Measurements from ENCODE around the gene COX5B. TPM values are rescaled to one million over a fixed set of nuclear protein-coding genes. Genes with fewer than 3 reads are reported as not detected.

The COX5B gene
- total and polyA plus RNA-seq, 3 donors from 2014 or later: 233 to 344 (median 317) TPM

DNA sequence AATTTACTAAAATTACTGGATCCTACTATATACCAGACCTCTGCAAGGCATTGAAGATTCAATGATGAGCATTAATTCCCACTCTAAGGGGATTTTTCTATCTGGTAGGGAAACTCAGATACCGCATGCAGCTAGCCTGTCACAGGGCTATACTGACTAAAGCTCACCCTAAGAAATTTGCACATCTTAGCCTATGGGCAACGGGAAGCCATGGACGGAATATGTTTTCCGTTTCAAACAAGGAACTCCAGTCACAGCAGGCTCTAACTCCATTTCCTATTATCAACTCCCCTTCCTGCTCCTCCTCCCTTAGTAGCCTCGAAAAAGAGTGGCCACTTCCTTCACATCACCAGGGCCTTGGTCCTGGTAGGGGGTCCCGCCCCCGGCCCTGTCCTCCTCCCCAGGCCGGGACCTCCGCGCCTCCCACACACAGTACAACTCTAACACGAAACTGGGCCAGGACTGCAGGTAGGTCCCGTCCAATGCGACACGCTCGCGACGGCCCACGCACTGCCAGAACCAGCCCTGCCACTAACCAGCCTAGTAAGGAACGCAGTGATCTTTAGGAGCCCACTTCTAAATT lies 659 bp upstream of the COX5B start:
- Histone ChIP-seq H3K4me3 (peak overlapping the region; percentile 82 to 96), H3K9me3 (no peaks in the 10 kb centered on the region), H3K27me3 (no peaks in the 10 kb centered on the region), H3K27ac (peak overlapping the region; percentile 87 to 94), H3K36me3 (ENCODE audit: low read depth, missing control alignments) (no peaks in the 10 kb centered on the region), H3K4me1 (peaks cover 6% of the 10 kb centered on the region)
- DNase-seq: no peak
- intact Hi-C loops (cut with DNase I; ENCODE audit: low total_unique reads): no loop called here
- TF ChIP-seq, protein P1, sequence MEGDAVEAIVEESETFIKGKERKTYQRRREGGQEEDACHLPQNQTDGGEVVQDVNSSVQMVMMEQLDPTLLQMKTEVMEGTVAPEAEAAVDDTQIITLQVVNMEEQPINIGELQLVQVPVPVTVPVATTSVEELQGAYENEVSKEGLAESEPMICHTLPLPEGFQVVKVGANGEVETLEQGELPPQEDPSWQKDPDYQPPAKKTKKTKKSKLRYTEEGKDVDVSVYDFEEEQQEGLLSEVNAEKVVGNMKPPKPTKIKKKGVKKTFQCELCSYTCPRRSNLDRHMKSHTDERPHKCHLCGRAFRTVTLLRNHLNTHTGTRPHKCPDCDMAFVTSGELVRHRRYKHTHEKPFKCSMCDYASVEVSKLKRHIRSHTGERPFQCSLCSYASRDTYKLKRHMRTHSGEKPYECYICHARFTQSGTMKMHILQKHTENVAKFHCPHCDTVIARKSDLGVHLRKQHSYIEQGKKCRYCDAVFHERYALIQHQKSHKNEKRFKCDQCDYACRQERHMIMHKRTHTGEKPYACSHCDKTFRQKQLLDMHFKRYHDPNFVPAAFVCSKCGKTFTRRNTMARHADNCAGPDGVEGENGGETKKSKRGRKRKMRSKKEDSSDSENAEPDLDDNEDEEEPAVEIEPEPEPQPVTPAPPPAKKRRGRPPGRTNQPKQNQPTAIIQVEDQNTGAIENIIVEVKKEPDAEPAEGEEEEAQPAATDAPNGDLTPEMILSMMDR (IDR thresholded peaks at IDR 0.05): no peak
- TF ChIP-seq POLR2A (IDR thresholded peaks at IDR 0.05): no peak
- WGBS, 2 donors: 6 to 7% methylated on average over 18 to 19 of the region's 19 CpGs

DNA sequence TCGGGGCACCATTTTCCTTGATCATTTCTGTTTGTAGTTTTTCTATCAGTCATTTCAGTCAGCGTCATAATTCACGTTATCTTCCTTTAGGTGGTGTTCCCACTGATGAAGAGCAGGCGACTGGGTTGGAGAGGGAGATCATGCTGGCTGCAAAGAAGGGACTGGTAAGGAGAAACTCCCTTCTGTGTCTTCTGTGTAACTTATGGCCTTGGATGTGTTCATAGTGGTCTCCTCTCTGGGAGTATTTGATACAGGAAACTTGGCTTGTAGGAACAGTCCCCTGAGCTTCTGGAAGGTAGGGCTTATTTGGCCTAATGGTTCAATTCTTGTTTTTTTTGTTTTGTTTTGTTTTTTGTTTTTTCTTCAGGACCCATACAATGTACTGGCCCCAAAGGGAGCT lies 1.1 kb downstream of the COX5B start:
- 37 to 67% methylated on average over 4 of the region's 4 CpGs for WGBS, 2 donors
- DNase-seq: no peak
- TF ChIP-seq POLR2A (IDR thresholded peaks at IDR 0.05): no peak
- TF ChIP-seq, protein P1 (IDR thresholded peaks at IDR 0.05): no peak
- Histone ChIP-seq H3K9me3 (no peaks in the 10 kb centered on the region), H3K36me3 (ENCODE audit: low read depth, missing control alignments) (no peaks in the 10 kb centered on the region), H3K4me1 (peaks cover 6% of the 10 kb centered on the region), H3K27me3 (no peaks in the 10 kb centered on the region), H3K4me3 (peak overlapping the region in 1 of 2 donors; percentile 96), H3K27ac (no peak overlapping the region)
- intact Hi-C loops (cut with DNase I; ENCODE audit: low total_unique reads): no loop called here

DNA sequence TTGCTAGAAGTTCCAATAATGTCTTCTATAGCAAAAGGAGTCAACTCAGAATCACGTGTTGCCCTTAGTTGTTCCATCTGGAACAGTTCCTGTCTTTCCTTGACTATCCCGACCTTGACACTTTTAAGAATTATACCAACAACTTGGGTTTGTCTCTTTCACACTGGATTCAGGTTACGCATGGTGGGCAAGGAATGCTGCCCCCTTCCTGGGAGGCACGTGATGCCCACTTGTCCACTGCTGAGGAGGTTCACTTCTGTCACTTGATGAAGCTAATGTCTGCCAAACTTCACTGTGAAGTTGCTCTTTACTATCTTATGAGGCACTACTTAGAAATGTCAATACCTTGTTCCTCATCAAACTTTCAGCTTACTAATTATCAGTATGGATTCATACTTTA lies 5.3 kb downstream of the COX5B start:
- intact Hi-C loops (cut with DNase I; ENCODE audit: low total_unique reads): no loop called here
- Histone ChIP-seq H3K9me3 (no peaks in the 10 kb centered on the region), H3K4me3 (no peak overlapping the region), H3K36me3 (ENCODE audit: low read depth, missing control alignments) (no peaks in the 10 kb centered on the region), H3K27me3 (no peaks in the 10 kb centered on the region), H3K4me1 (peaks cover 6% of the 10 kb centered on the region), H3K27ac (no peak overlapping the region)
- TF ChIP-seq, protein P1 (IDR thresholded peaks at IDR 0.05): no peak
- TF ChIP-seq POLR2A (IDR thresholded peaks at IDR 0.05): no peak
- DNase-seq: no peak
- 75 to 78% methylated on average over 4 of the region's 4 CpGs for WGBS, 2 donors

DNA sequence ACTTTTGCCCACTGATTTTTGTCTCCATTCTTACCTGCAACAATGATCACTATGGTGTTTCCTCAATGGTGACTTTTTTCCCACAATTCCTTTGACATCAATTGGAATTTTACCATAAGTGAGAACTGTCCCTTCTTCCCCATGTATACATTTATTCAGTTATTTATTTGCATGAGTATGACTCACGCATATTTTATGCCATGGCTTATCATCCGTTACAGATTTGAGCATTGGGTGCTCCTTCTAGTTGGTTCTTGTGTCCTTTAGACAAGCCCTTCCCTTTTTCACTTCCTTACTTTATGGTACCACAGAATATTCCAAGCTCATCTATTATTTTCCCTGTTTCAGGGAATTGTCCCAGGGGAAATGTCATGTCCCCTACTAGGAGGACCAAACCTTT lies 7.6 kb downstream of the COX5B start:
- Histone ChIP-seq H3K27ac (no peak overlapping the region), H3K9me3 (no peaks in the 10 kb centered on the region), H3K4me3 (no peak overlapping the region), H3K4me1 (no peaks in the 10 kb centered on the region), H3K36me3 (ENCODE audit: low read depth, missing control alignments) (no peaks in the 10 kb centered on the region), H3K27me3 (no peaks in the 10 kb centered on the region)
- no peak for TF ChIP-seq POLR2A (IDR thresholded peaks at IDR 0.05)
- TF ChIP-seq, protein P1 (IDR thresholded peaks at IDR 0.05): no peak
- WGBS, 2 donors: 88 to 94% methylated on average over 2 of the region's 2 CpGs
- intact Hi-C loops (cut with DNase I; ENCODE audit: low total_unique reads): no loop called here
- DNase-seq: no peak

DNA sequence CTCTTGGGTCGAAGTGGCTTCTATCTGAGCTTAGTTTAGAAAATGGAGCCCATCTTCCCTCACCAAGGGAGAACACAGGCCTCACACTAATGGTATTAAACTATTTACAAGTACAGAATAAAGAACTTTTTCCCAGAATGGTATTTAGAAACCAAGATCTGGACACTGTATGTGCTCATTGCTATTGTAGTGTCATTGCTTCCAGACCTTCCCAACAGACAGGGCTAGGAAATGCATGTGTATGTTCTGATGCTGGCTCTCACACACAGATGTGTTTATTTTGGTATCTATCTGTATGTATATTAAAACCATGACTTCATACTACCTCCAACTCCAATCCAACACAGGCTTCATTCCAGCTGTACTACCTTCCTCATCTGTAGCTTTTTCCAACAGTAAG lies 8.0 kb downstream of the COX5B start:
- no peak for DNase-seq
- Histone ChIP-seq H3K27me3 (no peaks in the 10 kb centered on the region), H3K4me3 (no peak overlapping the region), H3K36me3 (ENCODE audit: low read depth, missing control alignments) (no peaks in the 10 kb centered on the region), H3K9me3 (no peaks in the 10 kb centered on the region), H3K4me1 (no peaks in the 10 kb centered on the region), H3K27ac (no peak overlapping the region)
- intact Hi-C loops (cut with DNase I; ENCODE audit: low total_unique reads): no loop called here
- TF ChIP-seq POLR2A (IDR thresholded peaks at IDR 0.05): no peak
- TF ChIP-seq, protein P1 (IDR thresholded peaks at IDR 0.05): no peak
- 88 to 93% methylated on average over 1 of the region's 1 CpG for WGBS, 2 donors

All from testis (tissue), 3 donors.